DMS79 treated with DMSO at 0.1 percent for 48 hours (cell line): ENCODE results near the gene UAP1L1.
"Not testable (repeated sequence)": the region's sequence is repeated elsewhere in the genome, so short reads cannot be mapped to it uniquely, and the experiment has no call there.

Source experiments
- DNase-seq: peaks from one replicate; lab custom pipeline; 2025; lab: John Stamatoyannopoulos, UW

The UAP1L1 gene

GRCh38 chr9:137114613-137115393 is 37.5 kb downstream of the UAP1L1 start, which contains the start of gene DPP7:
DPP7 (minus strand) TSS chr9:137114733; CDS start chr9:137114713, 20 bp downstream.
- peak; percentile 16 for DNase-seq

- DNase-seq, result no peak
Observed at GRCh38 chr9:137115394-137116026, 38.2 kb downstream of the UAP1L1 start.

GRCh38 chr9:137116027-137116507 is 38.8 kb downstream of the UAP1L1 start:
- no peak for DNase-seq

GRCh38 chr9:137116728-137117127 is 39.4 kb downstream of the UAP1L1 start:
- no peak for DNase-seq

GRCh38 chr9:137117269-137117731 is 40.0 kb downstream of the UAP1L1 start:
- DNase-seq, result no peak

GRCh38 chr9:137118092-137118603 is 40.8 kb downstream of the UAP1L1 start:
- DNase-seq, result not testable (repeated sequence)

GRCh38 chr9:137121927-137122795 is 44.8 kb downstream of the UAP1L1 start:
- DNase-seq, result not testable (repeated sequence)

- not testable (repeated sequence) for DNase-seq
Observed at GRCh38 chr9:137122796-137123467, 45.6 kb downstream of the UAP1L1 start.

- DNase-seq, result no peak
Observed at GRCh38 chr9:137123468-137123837, 46.1 kb downstream of the UAP1L1 start.

GRCh38 chr9:137123952-137124462 is 46.7 kb downstream of the UAP1L1 start:
- DNase-seq, result not testable (repeated sequence)

- DNase-seq, result no peak
Observed at GRCh38 chr9:137126786-137127185, 49.5 kb downstream of the UAP1L1 start.

- peak; percentile 55 for DNase-seq
Observed at GRCh38 chr9:137127301-137128157, 50.2 kb downstream of the UAP1L1 start.

GRCh38 chr9:137128158-137128861 is 51.0 kb downstream of the UAP1L1 start:
- no peak for DNase-seq

GRCh38 chr9:137128862-137129455 is 51.6 kb downstream of the UAP1L1 start:
- DNase-seq, result no peak

- DNase-seq, result peak; percentile 88
Observed at GRCh38 chr9:137129456-137130175, 52.3 kb downstream of the UAP1L1 start.

GRCh38 chr9:137130176-137130755 is 52.9 kb downstream of the UAP1L1 start:
- DNase-seq, result no peak
